EH (cell line): Measurements from ENCODE around the gene MORN5.
A peak's percentile ranks its signal among the peaks of the same experiment; 100 is the strongest.

Experiments
- DNase-seq: peaks from one replicate; pipeline ENCODE4 v3.0.0-alpha.2; 2015; ENCODE audit warnings: low read depth

The MORN5 gene

GRCh38 chr9:122216138-122216797 is 56.6 kb downstream of the MORN5 start:
- no peak for DNase-seq

- DNase-seq = no peak
Observed at GRCh38 chr9:122216798-122217418, 57.2 kb downstream of the MORN5 start.

GRCh38 chr9:122217640-122218039 is 57.9 kb downstream of the MORN5 start:
- DNase-seq = no peak

- no peak for DNase-seq
Observed at GRCh38 chr9:122218071-122218934, 58.6 kb downstream of the MORN5 start.

GRCh38 chr9:122218935-122219855 is 59.5 kb downstream of the MORN5 start:
- no peak for DNase-seq

- peak; percentile 16 for DNase-seq
Observed at GRCh38 chr9:122219856-122220672, 60.4 kb downstream of the MORN5 start.

GRCh38 chr9:122220673-122221182 is 61.0 kb downstream of the MORN5 start:
- DNase-seq = no peak

- DNase-seq = no peak
Observed at GRCh38 chr9:122221183-122221811, 61.6 kb downstream of the MORN5 start.

GRCh38 chr9:122222791-122223190 is 63.1 kb downstream of the MORN5 start:
- no peak for DNase-seq

GRCh38 chr9:122223435-122223834 is 63.7 kb downstream of the MORN5 start:
- DNase-seq = no peak

- DNase-seq = no peak
Observed at GRCh38 chr9:122225312-122226141, 65.8 kb downstream of the MORN5 start.

- no peak for DNase-seq
Observed at GRCh38 chr9:122226142-122226757, 66.5 kb downstream of the MORN5 start.

- no peak for DNase-seq
Observed at GRCh38 chr9:122226758-122227574, 67.3 kb downstream of the MORN5 start.

- no peak for DNase-seq
Observed at GRCh38 chr9:122227575-122227900, 67.8 kb downstream of the MORN5 start.

- DNase-seq = no peak
Observed at GRCh38 chr9:122228191-122228567, 68.5 kb downstream of the MORN5 start.

GRCh38 chr9:122228568-122229484 is 69.1 kb downstream of the MORN5 start, which contains the start of gene LHX6:
TSS of gene LHX6 (minus strand) at chr9:122228957. CDS start at chr9:122228740, 217 bp downstream.
- DNase-seq = peak; percentile 67

- no peak for DNase-seq
Observed at GRCh38 chr9:122229485-122229837, 69.8 kb downstream of the MORN5 start.
